ENCODE data around the gene PIK3IP1. TPM values are rescaled to one million over a fixed set of nuclear protein-coding genes. Genes with fewer than 3 reads are reported as not detected.

The PIK3IP1 gene
- total RNA-seq (2022) = 6.2 and 7.5 TPM in 2 replicates
- Bru-seq, nascent RNA = percentile 37 among the genes with signal in this experiment
- percentile 45 among the genes with signal in this experiment for BruChase-seq, experiment 1, labeled RNA remaining after a 6-hour chase
- BruChase-seq, experiment 2, labeled RNA remaining after a 2-hour chase = percentile 46 among the genes with signal in this experiment
- long read RNA-seq, transcript PIK3IP1-203 (5 exons, 2,374 nt) = minor isoform, 6 of 17 reads
- long read RNA-seq, transcript PIK3IP1-201 (6 exons, 2,467 nt) = major isoform, 7 of 17 reads
- long read RNA-seq, partial matches to known transcripts = 1 of 17 reads
- long read RNA-seq, other reads (novel, unspliced or antisense) = 1 of 17 reads

GRCh38 chr22:31292236-31292989 lies at the start of gene PIK3IP1:
Gene PIK3IP1, minus strand, starts transcription at chr22:31292488. Its CDS starts 144 bp downstream, at chr22:31292344.
- DNase-seq = peak; percentile 86
- Mint-ChIP-seq H3K27ac (ENCODE audit: unreplicated experiment) (peak within 1 kb of the TSS; percentile 55), H3K4me1 (ENCODE audit: low read depth, unreplicated experiment) (peaks cover 26% of the 10 kb centered on the region), H3K36me3 (ENCODE audit: insufficient read depth, unreplicated experiment) (peaks cover 24% of the 10 kb centered on the region), H3K9me3 (ENCODE audit: low read depth, unreplicated experiment) (no peaks in the 10 kb centered on the region), H3K4me3 (ENCODE audit: low read depth, unreplicated experiment) (peak within 1 kb of the TSS; percentile 68), H3K27me3 (ENCODE audit: unreplicated experiment) (no peaks in the 10 kb centered on the region)
- intact Hi-C loops (cut with micrococcal nuclease; ENCODE audit: unreplicated experiment) = no loop called here
- no TSS peak for BruUV-seq (replicated peaks)
- CTCF ChIA-PET = interaction anchor here (0.7 to 3.0 kb wide), 13 partner anchors 8 to 159 kb away, joined by 3 to 33 read pairs (median 5); partner anchors contain the start of genes LIMK2 and PATZ1
- peak; percentile 59 for TF ChIP-seq CTCF (IDR thresholded peaks at IDR 0.05; ENCODE audit: unreplicated experiment)

GRCh38 chr22:31341386-31342088 lies 49.2 kb upstream of the PIK3IP1 start:
- DNase-seq = no peak
- Mint-ChIP-seq H3K27ac (ENCODE audit: unreplicated experiment) (peak overlapping the region; percentile 93), H3K4me1 (ENCODE audit: low read depth, unreplicated experiment) (peaks cover 80% of the 10 kb centered on the region), H3K4me3 (ENCODE audit: low read depth, unreplicated experiment) (peak overlapping the region; percentile 81), H3K27me3 (ENCODE audit: unreplicated experiment) (no peaks in the 10 kb centered on the region), H3K9me3 (ENCODE audit: low read depth, unreplicated experiment) (no peaks in the 10 kb centered on the region), H3K36me3 (ENCODE audit: insufficient read depth, unreplicated experiment) (peaks cover 72% of the 10 kb centered on the region)
- no peak for TF ChIP-seq CTCF (IDR thresholded peaks at IDR 0.05; ENCODE audit: unreplicated experiment)
- BruUV-seq (replicated peaks) = no TSS peak
- CTCF ChIA-PET = no interaction called here
- intact Hi-C loops (cut with micrococcal nuclease; ENCODE audit: unreplicated experiment) = no loop called here

GRCh38 chr22:31340765-31341247 lies 48.5 kb upstream of the PIK3IP1 start:
- BruUV-seq (replicated peaks) = no TSS peak
- no peak for DNase-seq
- peaks cover 80% of the 10 kb centered on the region for H3K4me1 Mint-ChIP-seq (ENCODE audit: low read depth, unreplicated experiment)
- H3K9me3 Mint-ChIP-seq (ENCODE audit: low read depth, unreplicated experiment) = no peaks in the 10 kb centered on the region
- intact Hi-C loops (cut with micrococcal nuclease; ENCODE audit: unreplicated experiment) = no loop called here
- H3K4me3 Mint-ChIP-seq (ENCODE audit: low read depth, unreplicated experiment) = no peak overlapping the region
- H3K27ac Mint-ChIP-seq (ENCODE audit: unreplicated experiment) = no peak overlapping the region
- CTCF ChIA-PET = no interaction called here
- no peak for TF ChIP-seq CTCF (IDR thresholded peaks at IDR 0.05; ENCODE audit: unreplicated experiment)
- no peaks in the 10 kb centered on the region for H3K27me3 Mint-ChIP-seq (ENCODE audit: unreplicated experiment)
- peaks cover 65% of the 10 kb centered on the region for H3K36me3 Mint-ChIP-seq (ENCODE audit: insufficient read depth, unreplicated experiment)

GRCh38 chr22:31340360-31340759 lies 48.1 kb upstream of the PIK3IP1 start:
- BruUV-seq (replicated peaks) = no TSS peak
- TF ChIP-seq CTCF (IDR thresholded peaks at IDR 0.05; ENCODE audit: unreplicated experiment) = no peak
- no peak for DNase-seq
- CTCF ChIA-PET = no interaction called here
- intact Hi-C loops (cut with micrococcal nuclease; ENCODE audit: unreplicated experiment) = no loop called here
- Mint-ChIP-seq H3K27me3 (ENCODE audit: unreplicated experiment) (no peaks in the 10 kb centered on the region), H3K27ac (ENCODE audit: unreplicated experiment) (no peak overlapping the region), H3K36me3 (ENCODE audit: insufficient read depth, unreplicated experiment) (peaks cover 60% of the 10 kb centered on the region), H3K4me1 (ENCODE audit: low read depth, unreplicated experiment) (peaks cover 78% of the 10 kb centered on the region), H3K4me3 (ENCODE audit: low read depth, unreplicated experiment) (no peak overlapping the region), H3K9me3 (ENCODE audit: low read depth, unreplicated experiment) (no peaks in the 10 kb centered on the region)
